ENCODE results near the gene MT1E.

- no peak for TF ChIP-seq CTCF (conservative IDR thresholded peaks at IDR 0.05; ENCODE audit: low read depth, low read length)
- TF ChIP-seq EZH2 (IDR thresholded peaks at IDR 0.05; ENCODE audit: low read length, unreplicated experiment), result no peak
- no peak for TF ChIP-seq EZH2phosphoT487 (IDR thresholded peaks at IDR 0.05; ENCODE audit: borderline replicate concordance, low read length)
These were observed 47.4 kb downstream of the MT1E start for GRCh38 chr16:56672761-56673536.

All from PC-3 (cell line).